OCI-M2 (cell line): ENCODE results near the gene CDH23.

ENCODE experiments used
- DNase-seq: peaks from one replicate; lab custom pipeline; 2025; ENCODE audit not compliant: unreplicated experiment; lab: John Stamatoyannopoulos, UW

Gene CDH23

DNA sequence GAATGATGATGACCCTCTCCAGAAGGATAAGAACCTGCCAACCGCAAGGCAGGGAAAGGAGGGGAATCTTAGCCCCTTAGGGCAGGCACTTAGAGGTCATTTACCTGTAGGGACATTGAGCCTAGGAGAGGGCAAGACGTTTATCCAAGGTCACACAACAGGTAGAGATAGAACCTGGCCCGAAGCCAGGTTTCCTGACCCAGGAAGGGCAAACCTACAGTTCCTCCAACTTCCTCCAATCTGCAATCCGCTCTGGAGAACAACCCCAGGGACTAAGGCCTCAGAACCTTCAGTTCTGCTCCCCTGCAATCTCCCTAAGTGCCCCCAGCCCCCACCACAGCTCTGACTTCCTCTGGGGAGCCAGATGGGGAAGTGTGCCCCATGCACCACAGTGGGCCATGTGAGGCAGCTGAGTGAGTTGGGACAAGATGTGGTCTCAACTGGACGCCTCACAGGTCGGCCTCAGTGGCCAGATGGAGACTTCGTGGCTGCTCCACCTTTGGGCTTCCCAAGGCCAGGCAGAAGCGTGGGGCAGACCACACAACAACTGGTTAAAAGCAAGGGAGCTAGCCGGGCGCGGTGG lies 455.7 kb downstream of the CDH23 start:
- DNase-seq: no peak

DNA sequence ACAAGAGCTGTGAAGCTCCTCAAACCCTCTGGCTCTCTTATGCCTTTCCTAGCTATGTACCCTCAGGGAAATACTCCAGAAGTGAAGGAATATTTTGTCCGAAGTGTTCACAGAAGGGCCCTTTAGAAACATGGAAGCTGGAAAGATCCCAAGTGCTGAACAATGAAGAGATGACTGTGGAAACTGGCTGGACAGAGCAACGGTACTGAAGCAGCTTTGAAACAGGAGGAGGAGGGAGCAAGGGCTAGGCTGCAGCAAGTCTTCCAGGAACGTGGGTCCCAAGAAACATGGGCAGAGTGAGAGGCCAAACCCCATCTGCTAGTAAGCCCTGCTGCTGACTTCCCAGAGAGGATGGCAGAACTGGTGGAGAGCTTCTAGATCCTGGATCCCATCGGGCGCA lies 457.3 kb downstream of the CDH23 start:
- no peak for DNase-seq

DNA sequence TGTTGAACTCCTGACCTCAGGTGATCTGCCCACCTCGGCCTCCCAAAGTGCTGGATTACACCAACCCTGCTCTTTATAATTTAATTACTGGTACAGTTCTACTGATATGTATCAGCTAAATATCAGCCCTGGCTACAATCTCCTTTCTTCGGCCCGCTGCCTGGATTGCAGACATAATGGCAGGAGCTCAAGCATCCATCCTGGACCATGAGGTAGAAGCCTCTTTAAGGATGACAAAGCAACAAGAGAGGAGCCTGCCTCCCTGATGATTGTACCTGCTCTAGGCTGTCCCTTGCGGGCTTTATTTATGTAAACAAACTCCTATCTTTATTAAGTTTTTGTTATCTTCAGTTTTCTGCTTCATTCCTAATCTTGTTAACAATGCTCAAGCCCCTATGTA lies 459.9 kb downstream of the CDH23 start:
- DNase-seq: no peak

DNA sequence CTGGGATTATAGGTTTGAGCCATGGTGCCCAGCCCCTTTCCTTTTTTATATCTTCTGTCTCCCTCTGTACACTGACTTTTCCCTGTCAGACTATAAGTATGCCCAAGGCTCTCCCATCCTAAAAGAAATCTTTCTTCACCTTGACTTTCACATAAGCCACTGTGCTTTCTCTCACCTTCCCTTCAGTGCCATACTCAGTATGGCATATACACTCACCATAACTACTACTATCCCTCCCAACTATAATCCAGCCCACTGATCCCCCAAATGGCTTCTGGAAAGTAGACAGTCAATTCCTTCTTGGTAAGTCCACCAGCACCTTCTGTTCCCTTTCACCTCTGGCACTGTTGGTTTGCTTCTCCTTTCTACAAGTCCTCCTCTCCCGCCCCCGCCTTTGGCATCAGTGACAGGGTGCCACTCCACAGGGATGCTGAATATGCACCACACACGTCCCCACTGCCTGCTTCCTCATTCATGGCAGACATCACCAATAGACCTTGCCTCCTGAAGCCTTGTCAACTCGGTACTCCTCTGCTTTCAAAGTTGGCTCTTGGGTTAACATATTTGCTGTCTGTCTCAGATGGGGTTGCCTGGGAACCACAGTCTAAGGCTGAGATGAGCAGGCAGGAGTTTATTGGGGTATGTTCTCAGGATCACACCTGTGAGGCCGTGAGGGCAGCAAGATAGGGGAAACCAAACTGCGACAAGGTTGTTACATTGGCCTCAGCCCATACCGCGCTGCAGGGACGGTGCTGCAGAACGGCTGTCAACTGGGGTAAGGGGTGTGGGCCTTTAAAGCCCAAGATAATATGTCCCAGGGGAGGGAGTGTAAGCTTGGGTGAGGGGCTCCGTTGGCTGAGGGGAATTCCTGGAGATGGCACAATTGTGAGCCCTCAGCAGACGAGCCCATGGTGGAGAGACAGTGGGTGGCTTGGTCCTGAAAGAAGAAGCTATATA lies 461.5 kb downstream of the CDH23 start:
- no peak for DNase-seq

DNA sequence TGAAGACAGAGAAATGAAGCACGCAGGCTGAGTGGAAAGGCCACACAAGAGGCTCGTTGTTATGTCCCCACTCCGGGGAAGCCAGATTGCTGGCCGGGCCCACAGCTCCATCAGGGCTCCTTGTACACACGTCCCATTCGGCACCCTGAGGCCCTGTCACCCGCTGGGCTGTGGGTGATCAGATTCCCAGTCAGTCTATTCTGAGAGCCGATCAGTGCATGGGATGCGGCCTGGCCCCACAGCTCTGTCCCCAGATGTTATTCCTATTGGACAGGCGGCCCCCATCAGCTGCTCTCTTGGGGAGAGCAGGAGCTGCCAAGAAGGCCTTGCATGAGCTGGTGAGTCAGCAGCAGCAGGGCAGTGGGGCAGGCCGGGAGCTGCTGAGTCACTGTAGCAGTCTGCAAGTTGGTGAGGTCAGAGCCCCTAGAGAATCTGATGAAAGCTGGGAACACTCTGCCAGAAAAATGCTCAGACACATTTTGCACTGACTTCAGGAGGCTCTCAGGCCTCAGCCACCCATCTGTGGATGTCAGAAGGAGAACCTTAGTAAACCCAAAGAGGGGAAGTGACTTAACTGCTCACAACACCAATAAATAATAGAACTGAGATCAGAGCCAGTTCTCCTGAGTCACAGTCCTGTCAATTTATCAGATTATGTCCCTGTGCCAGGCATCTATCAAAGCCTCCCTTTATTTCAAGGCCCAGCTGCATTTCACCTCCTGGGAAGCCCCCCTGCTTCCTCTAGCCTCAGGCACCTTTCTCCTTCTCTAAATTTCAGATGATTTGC lies 463.7 kb downstream of the CDH23 start:
- DNase-seq: peak; percentile 37

DNA sequence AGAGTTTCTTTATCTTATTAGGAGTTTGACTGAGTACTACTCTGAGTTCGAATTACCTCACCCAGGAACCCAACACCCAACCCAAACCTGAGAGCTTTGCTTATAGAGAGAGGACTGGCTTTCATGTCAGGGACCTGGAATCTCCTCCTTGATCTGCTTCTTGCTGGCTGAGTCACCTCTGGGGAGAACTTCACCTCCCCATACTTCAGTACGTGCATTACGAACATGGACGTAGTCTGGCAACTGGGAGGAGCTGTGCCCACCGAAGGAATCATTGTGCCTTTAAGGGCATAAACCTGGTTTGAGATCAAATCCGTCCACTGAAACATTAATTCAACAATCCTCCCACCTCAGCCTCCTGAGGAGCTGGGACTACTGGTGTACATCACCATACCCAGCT lies 466.5 kb downstream of the CDH23 start:
- DNase-seq: no peak

DNA sequence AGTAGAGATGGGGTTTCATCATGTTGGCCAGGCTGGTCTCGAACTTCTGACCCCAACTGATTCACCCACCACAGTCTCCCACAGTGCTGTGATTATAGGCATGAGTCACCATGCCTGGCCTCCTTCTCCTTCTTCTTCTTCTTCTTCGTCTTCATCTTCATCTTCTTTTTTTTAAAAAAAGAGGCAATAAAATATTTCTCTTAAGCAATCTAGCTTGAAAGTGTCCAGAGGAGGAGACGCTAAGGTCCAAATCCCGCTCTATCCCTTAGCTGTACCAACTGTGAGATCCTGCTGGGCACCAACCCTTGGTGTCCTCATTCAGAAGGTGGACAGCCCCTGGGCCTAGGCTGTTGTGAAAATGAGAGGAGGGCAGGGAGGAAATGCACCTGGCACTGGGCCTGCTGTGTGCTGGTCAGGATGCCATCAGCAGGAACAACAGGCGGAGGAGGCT lies 468.2 kb downstream of the CDH23 start:
- DNase-seq: no peak
